Measurements from ENCODE around the gene KRTAP5-10.
"Not testable (repeated sequence)": the region's sequence is repeated elsewhere in the genome, so short reads cannot be mapped to it uniquely, and the experiment has no call there.

The KRTAP5-10 gene

GRCh38 chr11:71571101-71571850 is 5.9 kb downstream of the KRTAP5-10 start:
- not testable (repeated sequence) for DNase-seq (ENCODE audit: low read depth in 2 of 2, low spot score in 1 of 2)

DNA sequence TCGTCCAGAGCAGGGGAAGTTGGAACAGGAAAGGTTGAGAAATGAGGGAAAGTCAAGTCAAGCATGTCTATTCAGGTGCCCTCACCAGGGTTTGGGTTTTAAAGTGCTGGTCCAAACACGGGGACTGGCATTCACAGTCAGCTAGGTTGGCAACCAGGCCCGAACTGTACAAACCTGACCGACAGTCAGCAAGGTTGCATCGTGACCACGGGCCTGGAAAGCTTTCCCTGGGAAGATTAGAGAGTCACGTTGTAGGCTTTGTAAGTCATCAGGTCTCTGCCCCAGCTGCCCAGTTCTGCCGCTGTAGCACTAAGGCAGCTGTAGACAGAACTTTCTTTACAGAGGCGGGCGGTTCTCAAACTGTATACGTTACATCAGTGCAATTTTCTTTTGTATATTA is 7.4 kb downstream of the KRTAP5-10 start:
- no peak for DNase-seq (ENCODE audit: low read depth in 2 of 2, low spot score in 1 of 2)

- no peak for DNase-seq (ENCODE audit: low read depth in 2 of 2, low spot score in 1 of 2)
Observed at GRCh38 chr11:71574418-71574817, 9.1 kb downstream of the KRTAP5-10 start.

GRCh38 chr11:71575723-71576424 is 10.5 kb downstream of the KRTAP5-10 start:
- no peak for DNase-seq (ENCODE audit: low read depth in 2 of 2, low spot score in 1 of 2)

- not testable (repeated sequence) for DNase-seq (ENCODE audit: low read depth in 2 of 2, low spot score in 1 of 2)
Observed at GRCh38 chr11:71576688-71577465, 11.5 kb downstream of the KRTAP5-10 start.

DNA sequence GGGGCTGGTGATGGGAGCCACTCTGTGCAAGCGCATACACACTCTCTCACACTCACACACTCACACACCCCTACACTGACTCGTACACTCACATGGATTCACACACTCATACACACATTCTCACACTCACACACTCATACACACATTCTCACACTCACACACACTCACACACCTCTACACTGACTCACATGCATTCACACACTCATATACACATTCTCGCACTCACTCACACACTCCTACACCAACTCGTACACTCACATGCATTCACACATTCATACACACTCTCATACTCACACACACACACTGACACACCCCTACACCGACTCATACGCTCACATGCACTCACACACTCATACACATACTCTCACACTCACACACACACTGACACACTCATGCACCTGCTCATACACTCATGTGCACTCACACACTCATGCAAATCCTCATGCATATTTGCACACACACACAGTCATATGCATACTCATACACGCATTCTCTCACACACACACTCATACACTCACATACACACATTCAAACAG is 12.2 kb downstream of the KRTAP5-10 start:
- DNase-seq (ENCODE audit: low read depth in 2 of 2, low spot score in 1 of 2), result no peak

- not testable (repeated sequence) for DNase-seq (ENCODE audit: low read depth in 2 of 2, low spot score in 1 of 2)
Observed at GRCh38 chr11:71579513-71579912, 14.2 kb downstream of the KRTAP5-10 start.

DNA sequence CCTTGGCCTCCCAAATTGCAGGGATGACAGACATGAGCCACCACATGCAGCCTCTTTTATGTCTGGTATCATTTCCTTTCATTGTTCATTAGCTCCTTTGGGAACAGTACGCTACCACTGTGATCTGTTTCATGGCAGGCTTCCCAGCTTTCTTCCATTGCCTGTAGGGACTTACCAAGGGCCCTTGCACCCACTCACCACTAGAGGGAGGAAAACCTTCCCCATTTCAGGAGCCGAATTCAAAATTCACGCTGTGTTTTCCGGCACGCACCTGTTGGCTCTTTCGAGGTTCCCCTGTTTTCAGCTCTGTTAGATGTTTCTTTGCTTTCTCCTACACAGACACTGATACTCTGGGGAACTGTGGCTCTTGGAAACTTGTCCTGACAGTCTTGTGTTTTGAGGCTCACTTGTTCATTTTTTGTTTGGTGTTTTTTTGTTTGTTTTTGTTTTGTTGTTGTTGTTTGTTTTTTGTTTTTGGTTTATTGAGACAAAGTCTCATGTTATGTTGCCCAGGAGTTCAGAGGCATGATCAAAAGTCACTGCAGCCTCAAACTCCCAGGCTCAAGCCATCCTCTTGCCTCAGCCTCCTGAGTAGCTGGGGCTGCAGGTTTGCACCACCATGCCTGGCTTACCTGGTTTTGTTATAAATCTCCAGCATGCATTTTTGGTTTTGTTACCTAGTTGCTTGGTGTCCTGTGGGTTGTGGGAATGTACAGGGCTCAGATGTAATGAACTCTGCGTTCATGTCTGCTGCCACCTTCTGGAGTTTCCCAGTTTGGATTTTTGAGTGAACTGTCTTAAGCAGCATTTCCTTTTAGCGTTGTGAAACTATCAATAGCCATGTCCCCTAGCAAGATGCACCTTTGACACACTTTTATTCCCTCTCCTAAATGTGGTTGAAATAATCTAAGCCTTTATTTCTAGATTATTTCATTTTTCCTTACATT is 15.0 kb downstream of the KRTAP5-10 start:
- DNase-seq (ENCODE audit: low read depth in 2 of 2, low spot score in 1 of 2), result no peak

GRCh38 chr11:71581826-71582225 is 16.5 kb downstream of the KRTAP5-10 start:
- no peak for DNase-seq (ENCODE audit: low read depth in 2 of 2, low spot score in 1 of 2)

DNA sequence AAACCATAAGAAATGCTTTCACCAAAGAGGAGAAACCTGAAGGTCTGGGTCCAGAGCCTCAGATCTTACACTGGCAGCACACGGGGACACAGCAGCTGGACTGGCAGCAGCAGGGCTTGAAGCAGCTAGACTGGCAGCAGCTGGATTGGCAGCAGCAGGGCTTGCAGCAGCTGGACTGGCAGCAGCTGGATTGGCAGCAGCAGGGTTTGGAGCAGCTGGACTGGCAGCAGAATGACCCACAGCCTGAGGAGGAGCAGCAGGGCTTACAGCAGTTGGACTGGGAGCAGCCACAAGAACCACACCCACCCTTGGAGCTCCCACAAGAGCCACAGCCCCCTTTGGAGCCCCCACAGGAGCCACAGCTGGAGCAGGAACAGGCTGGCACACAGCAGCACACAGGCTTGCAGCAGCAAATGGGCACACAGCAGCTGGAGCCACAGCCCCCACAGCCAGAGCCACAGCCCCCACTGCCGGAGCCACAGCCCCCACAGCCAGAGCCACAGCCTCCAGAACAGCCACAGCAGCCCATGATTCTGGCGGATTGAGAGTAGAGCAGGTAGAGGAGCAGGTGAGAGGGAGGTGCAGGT is 17.0 kb downstream of the KRTAP5-10 start, which contains the start of gene KRTAP5-11:
TSS of gene KRTAP5-11 (minus strand) at position 567 of the 587 bp plus-strand sequence. CDS start at position 529, 38 bp downstream.
- no peak for DNase-seq (ENCODE audit: low read depth in 2 of 2, low spot score in 1 of 2)

- not testable (repeated sequence) for DNase-seq (ENCODE audit: low read depth in 2 of 2, low spot score in 1 of 2)
Observed at GRCh38 chr11:71582969-71583368, 17.6 kb downstream of the KRTAP5-10 start.

DNA sequence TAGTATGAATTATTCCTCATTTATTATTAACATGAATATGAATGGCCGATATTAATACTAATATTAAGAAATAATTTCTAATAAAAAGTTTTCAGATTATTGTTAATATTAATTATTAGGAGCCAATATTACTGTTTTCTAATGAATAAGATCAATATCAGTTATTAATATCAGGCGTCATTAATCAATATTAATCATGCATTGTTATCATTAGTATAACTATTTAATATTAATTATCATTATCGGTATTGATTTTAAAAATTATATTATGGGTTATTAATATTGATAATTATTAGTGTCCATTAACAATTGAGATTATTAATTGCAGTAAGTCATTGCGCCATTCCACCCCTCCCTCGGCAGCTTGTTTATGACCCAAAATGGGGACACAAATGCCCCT is 20.3 kb downstream of the KRTAP5-10 start:
- DNase-seq (ENCODE audit: low read depth in 2 of 2, low spot score in 1 of 2), result not testable (repeated sequence)

GRCh38 chr11:71588314-71588713 is 23.0 kb downstream of the KRTAP5-10 start:
- not testable (repeated sequence) for DNase-seq (ENCODE audit: low read depth in 2 of 2, low spot score in 1 of 2)

GRCh38 chr11:71588822-71589545 is 23.6 kb downstream of the KRTAP5-10 start:
- peak in 1 of 2 donors; percentile 10 for DNase-seq (ENCODE audit: low read depth in 2 of 2, low spot score in 1 of 2)

DNA sequence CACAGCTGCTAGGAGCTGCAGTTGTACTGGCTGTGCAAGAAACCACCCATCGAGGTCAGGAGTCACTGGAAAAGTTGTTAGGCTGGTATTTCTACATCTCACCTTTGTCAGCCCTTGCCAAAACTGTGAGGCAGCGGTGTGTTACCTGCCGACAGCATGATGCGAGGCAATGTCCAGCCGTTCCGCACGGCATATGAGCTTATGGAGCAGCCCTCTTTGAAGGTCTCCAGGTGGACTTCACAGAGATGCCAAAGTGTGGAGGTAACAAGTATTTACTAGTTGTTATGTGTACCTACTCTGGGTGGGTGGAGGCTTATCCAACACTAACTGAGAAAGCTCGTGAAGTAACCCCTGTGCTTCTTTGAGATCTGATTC is 24.2 kb downstream of the KRTAP5-10 start:
- DNase-seq (ENCODE audit: low read depth in 2 of 2, low spot score in 1 of 2), result not testable (repeated sequence)

GRCh38 chr11:71603221-71603620 is 37.9 kb downstream of the KRTAP5-10 start:
- not testable (repeated sequence) for DNase-seq (ENCODE audit: low read depth in 2 of 2, low spot score in 1 of 2)

- DNase-seq (ENCODE audit: low read depth in 2 of 2, low spot score in 1 of 2), result not testable (repeated sequence)
Observed at GRCh38 chr11:71604798-71605488, 39.6 kb downstream of the KRTAP5-10 start.

GRCh38 chr11:71606853-71607519 is 41.6 kb downstream of the KRTAP5-10 start:
- DNase-seq (ENCODE audit: low read depth in 2 of 2, low spot score in 1 of 2), result not testable (repeated sequence)
